HG03520 (cell line): ENCODE measurements around the gene ARHGAP22.

Experiments used
- ATAC-seq: cut with Tn5 transposase; IDR thresholded peaks from one replicate; pipeline ENCODE4 v1.9.1; 2021; ENCODE audit warnings: mild to moderate bottlenecking, moderate library complexity; ENCODE audit not compliant: unreplicated experiment

ARHGAP22 gene

GRCh38 chr10:48535416-48536155 is 69.3 kb downstream of the ARHGAP22 start:
- ATAC-seq = no peak

GRCh38 chr10:48533951-48534720 is 70.7 kb downstream of the ARHGAP22 start:
- no peak for ATAC-seq

GRCh38 chr10:48533540-48533939 is 71.3 kb downstream of the ARHGAP22 start:
- no peak for ATAC-seq

- no peak for ATAC-seq
Measured at GRCh38 chr10:48531486-48531885, 73.4 kb downstream of the ARHGAP22 start.

GRCh38 chr10:48529331-48529730 is 75.5 kb downstream of the ARHGAP22 start:
- no peak for ATAC-seq

- no peak for ATAC-seq
Measured at GRCh38 chr10:48527756-48528155, 77.1 kb downstream of the ARHGAP22 start.

- no peak for ATAC-seq
Measured at GRCh38 chr10:48526846-48527505, 77.9 kb downstream of the ARHGAP22 start.

- ATAC-seq = no peak
Measured at GRCh38 chr10:48526011-48526821, 78.7 kb downstream of the ARHGAP22 start.

GRCh38 chr10:48525113-48525512 is 79.8 kb downstream of the ARHGAP22 start:
- ATAC-seq = no peak

- no peak for ATAC-seq
Measured at GRCh38 chr10:48523820-48524758, 80.8 kb downstream of the ARHGAP22 start.

- ATAC-seq = no peak
Measured at GRCh38 chr10:48523212-48523819, 81.6 kb downstream of the ARHGAP22 start.

GRCh38 chr10:48522011-48522765 is 82.7 kb downstream of the ARHGAP22 start:
- no peak for ATAC-seq

- no peak for ATAC-seq
Measured at GRCh38 chr10:48520594-48520993, 84.3 kb downstream of the ARHGAP22 start.

- no peak for ATAC-seq
Measured at GRCh38 chr10:48520184-48520506, 84.7 kb downstream of the ARHGAP22 start.

- ATAC-seq = no peak
Measured at GRCh38 chr10:48519481-48520183, 85.2 kb downstream of the ARHGAP22 start.

GRCh38 chr10:48518986-48519385 is 85.9 kb downstream of the ARHGAP22 start:
- ATAC-seq = no peak

GRCh38 chr10:48517911-48518811 is 86.7 kb downstream of the ARHGAP22 start:
- no peak for ATAC-seq
